ENCODE results near the gene LMF1.

Gene LMF1

DNA sequence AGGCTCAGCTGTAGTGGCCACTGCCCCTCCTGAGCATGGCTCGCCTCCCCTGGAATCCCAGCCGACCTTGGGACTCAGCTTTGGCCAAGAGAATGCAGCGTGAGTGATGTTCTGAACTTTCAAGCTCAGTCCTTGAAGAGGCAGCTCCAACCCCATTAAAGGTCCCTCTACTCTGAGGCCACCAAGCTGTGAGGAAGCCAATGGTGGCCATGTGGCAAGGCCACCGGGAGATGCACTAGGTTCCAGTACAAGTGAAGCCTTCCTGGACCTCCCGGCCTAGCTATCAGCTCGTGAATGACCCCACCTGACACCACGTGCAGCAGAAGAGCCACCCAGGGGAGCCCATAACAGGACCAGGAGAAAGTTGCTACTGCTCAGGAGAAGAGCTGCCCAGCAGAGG, 88.5 kb downstream of the LMF1 start:
- TF ChIP-seq ZFX (IDR thresholded peaks at IDR 0.05; ENCODE audit: borderline replicate concordance) (no peak), CTCF (IDR thresholded peaks at IDR 0.05) (no peak)
- no peak overlapping the region for H3K27ac ChIP-seq

DNA sequence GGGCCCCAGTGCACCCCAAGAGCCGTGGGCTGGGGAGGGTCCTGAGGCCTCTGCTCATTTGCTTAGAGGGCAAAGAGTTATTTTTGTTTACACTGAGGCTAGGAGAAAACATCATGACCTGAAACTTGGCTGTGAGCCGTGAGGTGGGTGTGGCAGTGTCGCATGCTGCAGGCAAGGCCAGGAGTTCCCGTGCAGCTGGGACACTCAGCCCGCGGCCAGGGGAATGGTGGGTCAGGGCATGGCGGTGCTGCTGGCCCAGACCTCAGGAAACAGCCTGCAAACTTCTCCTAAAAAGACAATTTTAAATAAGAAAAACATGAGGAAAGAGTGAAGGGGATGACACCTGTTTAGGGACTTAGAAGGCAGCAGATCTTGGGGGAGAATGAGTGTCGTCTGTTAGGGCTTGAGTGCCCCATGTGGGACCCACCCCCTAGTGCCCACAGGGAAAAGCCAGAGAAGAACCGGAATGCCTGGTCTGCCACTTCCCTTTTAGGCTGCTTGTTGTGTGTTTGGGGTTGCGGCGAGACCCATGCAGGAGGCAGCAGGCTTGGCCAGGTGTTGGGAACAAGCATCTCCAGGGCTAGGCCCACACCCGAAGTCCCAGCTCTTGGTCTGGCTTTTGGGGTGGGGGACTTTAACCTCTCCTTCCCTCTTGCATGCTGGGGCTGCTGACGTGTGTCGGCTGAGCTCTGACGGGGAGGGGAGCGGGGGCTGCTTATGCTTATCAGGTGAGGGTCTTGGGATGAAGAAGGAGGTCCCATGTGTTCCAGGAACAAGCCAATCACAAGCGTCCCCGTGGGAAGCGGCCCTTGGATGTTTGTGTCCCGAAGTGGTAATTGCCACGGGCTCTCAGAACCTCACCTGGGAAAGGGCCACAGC, 89.3 kb downstream of the LMF1 start:
- H3K27ac ChIP-seq = no peak overlapping the region
- no peak for TF ChIP-seq ZFX (IDR thresholded peaks at IDR 0.05; ENCODE audit: borderline replicate concordance)
- TF ChIP-seq CTCF (IDR thresholded peaks at IDR 0.05) = no peak

DNA sequence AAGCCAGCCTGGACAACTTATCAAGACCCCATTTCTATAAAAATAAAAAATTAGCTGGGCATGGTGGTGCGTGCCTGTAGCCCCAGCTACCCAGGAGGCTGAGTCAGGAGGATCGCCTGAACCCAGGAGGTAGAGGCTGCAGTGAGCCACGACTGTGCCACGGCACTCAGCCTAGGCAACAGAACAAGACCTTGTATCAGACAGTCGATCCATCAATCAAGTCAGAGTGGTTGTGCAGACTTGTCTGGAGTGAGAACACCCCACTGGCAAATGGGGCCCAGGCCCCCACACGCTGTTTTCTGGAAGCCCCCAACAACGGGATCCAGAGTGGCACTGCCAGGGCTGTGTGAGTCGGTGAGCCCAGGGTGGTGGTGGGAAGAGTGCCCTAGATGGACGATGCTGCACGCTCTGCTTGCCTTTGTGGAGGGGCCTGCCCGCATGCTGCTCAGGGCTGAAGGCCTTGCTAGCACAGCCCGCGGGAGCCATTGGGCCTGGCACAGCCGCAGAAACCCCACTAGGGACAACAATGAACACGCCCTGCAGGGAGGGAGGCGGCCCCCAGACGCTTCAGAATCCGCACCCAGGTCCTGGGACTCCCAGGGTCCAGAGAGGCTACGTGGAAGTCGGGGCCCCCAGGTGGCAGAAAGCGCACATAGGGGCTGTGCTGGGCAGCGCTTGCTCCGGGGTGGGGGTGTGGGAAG, 90.2 kb downstream of the LMF1 start:
- no peak for TF ChIP-seq ZFX (IDR thresholded peaks at IDR 0.05; ENCODE audit: borderline replicate concordance)
- TF ChIP-seq CTCF (IDR thresholded peaks at IDR 0.05) = no peak
- H3K27ac ChIP-seq = no peak overlapping the region

DNA sequence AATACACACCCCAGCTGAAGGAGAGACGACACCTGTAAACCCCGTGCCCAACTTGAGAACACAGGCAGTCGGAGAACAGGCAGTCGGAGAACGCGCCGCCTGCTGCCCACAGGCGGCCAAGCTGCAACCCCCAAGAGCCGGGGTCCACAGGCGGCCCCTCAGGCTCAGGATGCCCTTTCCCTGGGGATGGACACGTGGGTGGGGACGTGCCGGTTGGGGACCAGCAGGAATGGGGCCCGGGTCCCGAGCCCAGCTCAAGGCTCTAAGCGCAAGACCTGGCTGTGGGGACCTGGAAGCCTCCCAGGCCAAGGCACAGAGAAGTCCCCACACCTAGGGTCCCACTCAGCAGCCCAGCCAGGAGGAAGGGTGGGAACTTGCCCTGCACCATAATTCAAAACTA, 90.8 kb downstream of the LMF1 start:
- H3K27ac ChIP-seq = no peak overlapping the region
- TF ChIP-seq CTCF (IDR thresholded peaks at IDR 0.05) (no peak), ZFX (IDR thresholded peaks at IDR 0.05; ENCODE audit: borderline replicate concordance) (no peak)

GRCh38 chr16:879461-879861, 91.3 kb downstream of the LMF1 start:
- TF ChIP-seq CTCF (IDR thresholded peaks at IDR 0.05) = no peak
- TF ChIP-seq ZFX (IDR thresholded peaks at IDR 0.05; ENCODE audit: borderline replicate concordance) = no peak
- H3K27ac ChIP-seq = no peak overlapping the region

GRCh38 chr16:878886-879285, 91.9 kb downstream of the LMF1 start:
- H3K27ac ChIP-seq = no peak overlapping the region
- TF ChIP-seq ZFX (IDR thresholded peaks at IDR 0.05; ENCODE audit: borderline replicate concordance) = no peak
- no peak for TF ChIP-seq CTCF (IDR thresholded peaks at IDR 0.05)
